ENCODE data around the gene L3MBTL4. TPM values are rescaled to one million over a fixed set of nuclear protein-coding genes. Genes with fewer than 3 reads are reported as not detected.

L3MBTL4 gene
- polyA plus RNA-seq, 4 donors, result 1.1 to 5.9 (median 5.2) TPM

DNA sequence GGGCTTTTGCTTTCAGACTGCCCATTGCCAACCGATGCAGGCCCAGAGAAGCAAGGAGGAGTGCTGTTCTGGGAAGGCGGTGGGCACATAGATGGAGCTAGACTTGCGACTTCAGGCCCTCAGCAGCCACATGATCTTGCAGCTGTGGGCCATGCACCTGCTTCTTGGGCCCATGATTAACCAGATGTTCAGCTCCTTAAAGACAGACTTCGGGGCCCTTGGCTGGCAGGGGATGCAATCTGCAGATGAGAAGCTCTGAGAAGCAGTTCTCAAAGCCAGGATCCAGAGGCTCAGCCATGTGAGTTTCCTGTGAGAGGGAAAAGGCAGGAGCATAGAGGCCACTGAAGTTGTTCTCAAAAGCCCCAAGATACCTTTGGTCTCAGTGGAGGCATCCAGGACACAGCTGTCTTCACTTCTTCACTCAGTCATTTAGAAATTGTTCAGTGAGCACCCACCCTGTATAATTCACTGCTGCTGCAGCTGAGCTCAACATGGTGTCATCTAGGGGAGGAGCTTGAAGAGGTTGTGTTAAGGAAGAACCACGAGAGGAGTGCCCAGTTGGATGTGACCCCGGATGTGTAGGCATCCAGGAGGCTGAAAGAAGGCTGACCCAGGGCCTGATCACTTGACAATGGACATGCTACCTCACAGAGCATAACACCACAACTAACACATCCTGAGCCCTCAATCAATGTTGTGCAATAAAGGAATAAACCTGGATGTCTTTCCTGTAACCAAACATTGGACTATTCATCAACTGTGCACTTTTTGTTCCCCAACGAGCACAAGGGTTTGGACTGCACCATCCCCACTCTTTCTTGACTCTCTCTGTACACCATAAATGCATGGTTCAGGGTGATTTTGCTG lies 474.7 kb downstream of the L3MBTL4 start:
- no peak for DNase-seq (ENCODE audit: low read depth in 4 of 4, low spot score in 3 of 4)

DNA sequence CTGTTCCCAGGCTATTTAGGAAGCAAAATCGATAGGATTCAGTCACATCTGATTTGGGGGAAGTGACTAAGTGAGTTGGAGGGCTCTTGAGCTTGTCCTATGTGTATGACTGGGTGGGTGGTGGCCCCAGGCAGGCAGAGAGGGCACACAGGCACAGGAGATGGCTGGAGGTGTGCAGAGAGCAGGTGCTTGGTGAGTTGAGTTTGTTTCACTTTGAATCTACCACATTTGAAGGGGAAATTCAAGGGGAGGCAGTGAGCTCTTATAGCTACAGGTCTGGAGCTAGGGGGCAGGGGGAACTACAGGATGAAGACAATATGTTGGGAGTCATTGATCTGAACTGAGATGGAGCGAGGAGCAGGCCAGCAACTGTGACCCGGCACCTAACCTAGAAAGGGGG lies 476.9 kb downstream of the L3MBTL4 start:
- no peak for DNase-seq (ENCODE audit: low read depth in 4 of 4, low spot score in 3 of 4)

DNA sequence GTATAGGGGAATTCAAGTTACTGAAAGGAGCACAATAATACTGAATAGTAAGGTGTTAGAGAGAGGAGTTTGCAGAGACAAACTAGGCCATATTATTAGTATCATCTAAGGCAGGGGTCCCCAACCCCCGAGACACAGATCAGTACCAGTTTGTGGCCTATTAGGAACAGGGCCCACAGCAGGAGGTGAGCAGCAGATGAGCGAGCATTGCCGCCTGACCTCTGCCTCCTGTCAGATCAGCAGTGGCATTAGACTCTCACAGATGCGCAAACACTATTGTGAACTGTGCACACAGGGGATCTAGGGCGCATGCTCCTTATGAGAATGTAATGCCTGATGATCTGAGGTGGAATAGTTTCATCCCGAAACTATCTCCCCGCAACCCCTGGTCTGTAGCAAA lies 477.6 kb downstream of the L3MBTL4 start:
- DNase-seq (ENCODE audit: low read depth in 4 of 4, low spot score in 3 of 4), result no peak

DNA sequence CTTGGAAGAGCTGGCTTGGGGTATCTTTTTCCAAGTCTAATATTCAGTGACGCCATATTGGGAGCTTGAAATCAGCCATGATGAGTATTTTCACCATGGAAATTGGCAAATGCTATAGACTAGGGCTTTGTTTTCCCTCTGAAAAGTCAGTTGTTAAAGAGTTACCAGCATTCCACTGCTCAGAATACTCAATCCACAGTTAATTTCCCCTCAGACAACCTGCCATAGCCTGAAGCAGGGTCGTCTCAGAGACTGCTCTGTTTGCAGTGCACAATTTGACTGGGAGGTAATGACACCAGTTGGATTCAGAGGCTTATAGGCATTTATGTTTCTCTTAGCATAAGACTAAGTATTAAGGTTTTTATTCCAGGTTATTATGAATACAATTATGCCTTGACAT lies 483.9 kb downstream of the L3MBTL4 start:
- DNase-seq (ENCODE audit: low read depth in 4 of 4, low spot score in 3 of 4), result no peak

DNA sequence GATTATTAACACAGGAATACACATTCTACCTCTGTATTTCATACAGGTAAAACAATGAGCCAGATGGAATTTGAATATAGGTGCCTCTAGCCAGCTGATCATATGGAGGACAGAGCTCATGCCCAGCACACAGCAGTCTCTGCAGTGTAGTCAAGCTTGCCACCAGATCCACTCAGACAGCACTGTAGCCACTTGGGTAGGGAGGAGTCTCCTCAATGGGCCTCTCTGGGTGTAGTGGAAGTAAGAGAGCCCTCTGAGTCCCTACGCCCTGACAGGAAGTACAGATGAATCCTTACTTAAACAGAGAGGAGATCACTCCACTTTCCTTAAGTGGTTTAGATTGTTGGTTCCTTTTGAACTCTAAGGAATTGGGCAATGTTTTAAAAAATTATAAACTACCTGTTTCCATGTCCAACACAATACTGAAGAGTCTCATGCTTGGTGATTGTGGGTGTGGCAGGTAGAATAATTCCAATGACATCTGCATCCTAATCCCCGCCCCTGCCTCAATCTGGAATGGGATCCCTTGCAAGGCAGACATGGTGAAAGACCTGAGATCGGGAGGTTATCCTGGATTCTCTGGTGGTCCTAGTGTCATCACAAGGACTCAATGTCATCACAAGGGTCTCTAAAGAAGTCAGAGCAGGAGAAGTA lies 496.4 kb downstream of the L3MBTL4 start:
- no peak for DNase-seq (ENCODE audit: low read depth in 4 of 4, low spot score in 3 of 4)

DNA sequence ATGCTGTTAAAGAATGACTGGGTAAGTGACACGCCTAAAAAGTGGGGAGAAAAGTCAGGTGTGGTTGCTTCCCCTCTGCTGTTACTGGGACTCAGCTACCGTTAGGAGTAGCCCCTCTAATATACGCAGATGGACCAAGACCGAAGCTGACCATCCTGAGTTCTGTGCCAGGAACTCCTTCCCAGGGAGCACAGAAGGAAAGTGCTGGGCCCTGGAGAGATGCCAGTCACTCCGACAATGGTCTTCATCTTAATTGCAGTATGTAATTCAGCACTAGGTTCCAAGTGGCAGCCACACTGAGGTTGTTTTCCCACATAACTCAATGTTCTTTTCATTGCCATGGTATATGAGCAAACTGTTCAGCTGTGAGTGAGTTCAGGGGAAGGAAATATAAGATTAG lies 499.8 kb downstream of the L3MBTL4 start:
- DNase-seq (ENCODE audit: low read depth in 4 of 4, low spot score in 3 of 4), result no peak

DNA sequence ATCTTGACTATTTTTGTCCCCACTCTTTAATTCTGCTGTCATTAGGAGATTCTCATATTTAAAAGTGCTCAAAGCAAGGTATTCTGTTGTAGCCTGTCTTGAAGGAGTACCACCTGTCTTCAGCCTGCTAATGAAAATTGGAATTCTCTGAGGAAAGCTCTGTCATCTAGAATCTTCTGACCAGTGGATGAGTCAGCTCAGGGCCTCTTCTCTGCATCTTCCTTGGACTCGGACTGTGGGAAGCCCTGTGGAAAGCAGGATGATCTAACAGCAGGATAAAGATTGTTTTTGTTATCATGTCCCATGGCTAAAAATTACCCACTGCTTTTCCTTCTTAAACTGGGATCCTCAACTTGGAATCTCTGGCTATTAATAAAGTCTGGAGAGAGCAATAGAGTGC lies 500.7 kb downstream of the L3MBTL4 start:
- DNase-seq (ENCODE audit: low read depth in 4 of 4, low spot score in 3 of 4), result no peak

DNA sequence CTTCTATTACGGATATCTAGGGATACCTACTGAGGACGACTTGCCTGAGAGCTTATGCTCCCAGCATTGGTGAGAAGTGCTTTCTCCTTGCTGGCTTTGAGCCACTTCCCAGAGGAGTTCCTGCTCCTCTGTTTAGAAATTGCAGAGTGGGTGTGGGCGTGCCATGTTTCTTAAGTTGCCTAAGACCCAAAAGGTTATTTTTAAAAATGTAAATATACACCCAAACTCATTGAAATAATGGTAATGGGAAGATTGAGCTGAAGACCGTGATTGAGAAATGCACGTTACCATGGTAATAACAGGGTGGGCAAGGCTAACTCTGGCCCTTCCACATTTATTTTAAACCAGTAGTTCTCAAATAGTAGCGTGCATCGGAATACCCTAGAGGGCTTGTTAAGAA lies 502.1 kb downstream of the L3MBTL4 start:
- DNase-seq (ENCODE audit: low read depth in 4 of 4, low spot score in 3 of 4), result no peak

DNA sequence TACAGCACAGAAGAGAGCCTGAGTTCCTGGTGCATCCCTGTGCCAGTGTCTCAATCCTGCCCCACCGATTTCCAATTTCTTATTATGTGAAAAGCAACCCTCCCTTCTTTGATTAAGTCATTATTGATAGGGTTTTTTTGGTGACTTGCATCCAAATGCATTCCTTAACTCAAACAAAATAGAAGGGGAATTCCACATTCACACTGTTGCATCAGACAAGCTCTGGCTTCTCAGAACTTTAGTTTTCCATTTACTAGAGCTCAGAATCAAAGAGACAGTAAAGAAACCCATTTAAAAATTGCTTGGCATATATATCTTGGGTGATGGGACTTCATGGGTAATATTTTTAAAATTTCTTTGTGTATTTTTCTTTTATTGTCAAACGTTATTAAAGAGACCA lies 505.6 kb downstream of the L3MBTL4 start:
- DNase-seq (ENCODE audit: low read depth in 4 of 4, low spot score in 3 of 4), result no peak
